Muscle layer of duodenum (tissue), 2 donors: Measurements from ENCODE around the gene ALG14.
"Not testable (repeated sequence)": the region's sequence is repeated elsewhere in the genome, so short reads cannot be mapped to it uniquely, and the experiment has no call there.

Experiments
- H3K27ac ChIP-seq: one replicate; pipeline ENCODE4 v1.7.0; 2013; ENCODE audit warnings: mild to moderate bottlenecking, low read length
- H3K27me3 ChIP-seq: one replicate; pipeline ENCODE4 v1.7.0; 2013; ENCODE audit warnings: low read depth, mild to moderate bottlenecking, control low read depth, low read length
- H3K36me3 ChIP-seq, 2 donors: one replicate each; pipeline ENCODE4 v1.7.0; 2013; ENCODE audit warnings: low read length in 2 of 2, control low read depth in 1 of 2, mild to moderate bottlenecking in 1 of 2; ENCODE audit not compliant: insufficient read depth in 2 of 2, control insufficient read depth in 1 of 2
- H3K4me1 ChIP-seq, 2 donors: one replicate each; pipeline ENCODE4 v1.7.0; 2013; ENCODE audit warnings: low read length in 2 of 2, mild to moderate bottlenecking in 2 of 2, control low read depth in 1 of 2, moderate library complexity in 1 of 2; ENCODE audit not compliant: insufficient read depth in 2 of 2, control insufficient read depth in 1 of 2
- H3K4me3 ChIP-seq, 2 donors: one replicate each; pipeline ENCODE4 v1.7.0; 2013; ENCODE audit warnings: low read length in 2 of 2, low read depth in 1 of 2, mild to moderate bottlenecking in 1 of 2
- H3K9me3 ChIP-seq, 2 donors: one replicate each; pipeline ENCODE4 v1.7.0; 2013; ENCODE audit warnings: low read length in 2 of 2, control low read depth in 1 of 2, mild to moderate bottlenecking in 1 of 2; ENCODE audit not compliant: control insufficient read depth in 1 of 2
- donor health status: healthy.

The ALG14 gene

DNA sequence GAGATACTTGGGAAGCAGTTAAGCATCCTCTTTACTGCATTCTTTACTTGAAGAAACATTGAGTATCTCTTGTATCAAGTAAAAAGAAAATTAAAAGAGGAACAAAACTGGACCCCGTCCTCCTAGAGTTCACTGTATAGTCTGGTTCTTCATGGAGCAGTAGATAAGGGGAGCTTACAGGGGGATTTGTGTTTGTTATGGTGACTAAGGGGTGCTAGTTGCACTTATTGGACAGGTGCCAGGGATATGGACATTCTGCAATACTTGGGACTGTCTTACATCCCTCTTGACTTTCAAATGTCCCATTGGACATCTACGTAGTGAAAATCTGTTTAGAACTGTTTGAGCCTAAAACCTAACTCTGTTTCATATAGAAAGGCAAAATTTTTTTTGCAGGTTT lies 67.2 kb downstream of the ALG14 start:
- peaks cover 6 to 16% of the 10 kb centered on the region in 2 donors for H3K4me1 ChIP-seq
- no peak overlapping the region for H3K4me3 ChIP-seq
- no peaks in the 10 kb centered on the region for H3K9me3 ChIP-seq
- no peaks in the 10 kb centered on the region for H3K27me3 ChIP-seq
- H3K36me3 ChIP-seq = no peaks in the 10 kb centered on the region
- no peak overlapping the region for H3K27ac ChIP-seq

GRCh38 chr1:95004013-95004412 lies 68.7 kb downstream of the ALG14 start:
- H3K27ac ChIP-seq = no peak overlapping the region
- no peaks in the 10 kb centered on the region for H3K9me3 ChIP-seq
- H3K4me3 ChIP-seq = no peak overlapping the region
- H3K4me1 ChIP-seq = peaks cover 6 to 16% of the 10 kb centered on the region in 2 donors
- no peaks in the 10 kb centered on the region for H3K36me3 ChIP-seq
- no peaks in the 10 kb centered on the region for H3K27me3 ChIP-seq

DNA sequence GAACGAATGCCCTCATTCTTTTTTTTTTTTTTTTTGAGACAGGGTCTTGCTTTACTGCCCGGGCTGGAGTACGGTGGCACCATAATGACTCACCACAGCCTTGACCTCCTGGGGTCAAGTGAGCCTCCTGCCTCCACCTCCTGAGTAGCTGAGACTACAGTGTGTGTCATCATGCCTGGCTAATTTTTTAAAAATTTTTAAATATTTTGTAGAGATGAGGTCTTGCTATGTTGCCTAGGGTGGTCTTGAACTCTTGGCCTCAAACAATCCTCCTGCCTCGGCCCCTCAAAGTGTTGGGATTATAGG lies 69.4 kb downstream of the ALG14 start:
- Histone ChIP-seq H3K27me3 (no peaks in the 10 kb centered on the region), H3K9me3 (no peaks in the 10 kb centered on the region), H3K4me3 (no peak overlapping the region), H3K36me3 (no peaks in the 10 kb centered on the region), H3K27ac (no peak overlapping the region), H3K4me1 (peaks cover 6 to 16% of the 10 kb centered on the region in 2 donors)

- H3K4me1 ChIP-seq = peaks cover 6 to 16% of the 10 kb centered on the region in 2 donors
- peak overlapping the region; percentile 72 for H3K27ac ChIP-seq
- no peaks in the 10 kb centered on the region for H3K9me3 ChIP-seq
- no peaks in the 10 kb centered on the region for H3K36me3 ChIP-seq
- H3K4me3 ChIP-seq = no peak overlapping the region
- no peaks in the 10 kb centered on the region for H3K27me3 ChIP-seq
These were observed 70.0 kb downstream of the ALG14 start for GRCh38 chr1:95002540-95003432.

- Histone ChIP-seq H3K4me1 (peaks cover 6 to 16% of the 10 kb centered on the region in 2 donors), H3K27me3 (no peaks in the 10 kb centered on the region), H3K27ac (peak overlapping the region; percentile 72), H3K4me3 (no peak overlapping the region), H3K9me3 (no peaks in the 10 kb centered on the region), H3K36me3 (no peaks in the 10 kb centered on the region)
These were observed 70.6 kb downstream of the ALG14 start for GRCh38 chr1:95002164-95002539.

DNA sequence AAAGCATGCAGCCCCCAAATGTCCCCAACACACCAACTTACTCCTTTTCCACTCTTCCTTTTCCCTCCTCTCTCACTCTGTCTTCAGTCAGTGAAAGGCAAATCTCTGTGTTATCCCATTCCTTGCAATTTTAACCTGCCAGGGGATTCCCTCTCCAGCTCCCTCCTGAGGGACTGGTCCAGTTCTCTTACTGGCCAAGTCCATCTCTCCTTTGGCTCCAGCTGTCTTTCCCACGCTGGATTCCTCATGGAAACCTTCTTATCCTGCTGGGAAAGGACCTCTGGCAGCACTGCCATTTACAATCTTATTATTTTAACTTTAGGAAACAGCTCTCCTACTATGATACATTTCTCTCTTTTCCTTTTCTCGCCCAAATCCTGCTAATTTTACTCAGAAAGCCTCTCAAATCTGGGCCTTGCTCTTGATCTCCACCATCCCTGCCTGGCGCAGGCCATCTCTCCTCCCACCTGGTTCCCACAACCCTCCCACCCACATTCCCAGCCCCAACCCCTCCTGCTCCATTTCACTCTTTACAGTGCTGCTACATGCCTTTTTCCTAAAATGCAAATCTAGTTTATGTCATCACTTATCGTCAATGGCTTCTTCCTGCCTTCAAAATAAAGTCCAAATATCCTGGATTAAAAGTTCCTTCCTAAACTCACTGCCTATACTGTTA lies 73.2 kb downstream of the ALG14 start:
- Histone ChIP-seq H3K27me3 (no peaks in the 10 kb centered on the region), H3K27ac (no peak overlapping the region), H3K9me3 (no peaks in the 10 kb centered on the region), H3K4me3 (no peak overlapping the region), H3K36me3 (no peaks in the 10 kb centered on the region), H3K4me1 (peaks cover 6 to 16% of the 10 kb centered on the region in 2 donors)

DNA sequence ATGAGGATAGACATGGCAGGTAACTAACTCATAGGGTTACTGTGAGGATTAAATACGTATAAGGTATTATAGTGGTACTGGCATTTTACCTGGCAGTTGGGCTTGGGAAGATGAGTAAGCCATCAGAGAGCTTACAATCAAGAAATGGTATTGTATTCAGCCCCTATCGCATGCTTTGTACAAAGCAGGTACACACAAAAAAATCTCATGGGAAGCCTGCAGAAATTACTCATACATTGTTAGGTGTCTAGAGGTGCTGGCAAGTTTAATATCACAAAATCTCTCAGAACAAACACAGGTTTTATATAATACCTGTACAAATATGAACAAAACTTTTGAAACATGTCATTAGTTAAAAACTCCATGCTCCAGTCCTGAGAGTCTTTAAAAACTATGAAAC lies 74.0 kb downstream of the ALG14 start:
- Histone ChIP-seq H3K4me3 (no peak overlapping the region), H3K27ac (no peak overlapping the region), H3K4me1 (peaks cover 6 to 16% of the 10 kb centered on the region in 2 donors), H3K27me3 (no peaks in the 10 kb centered on the region), H3K9me3 (no peaks in the 10 kb centered on the region), H3K36me3 (no peaks in the 10 kb centered on the region)

- Histone ChIP-seq H3K4me1 (peaks cover 6 to 14% of the 10 kb centered on the region in 2 donors), H3K4me3 (no peak overlapping the region), H3K27me3 (no peaks in the 10 kb centered on the region), H3K9me3 (no peaks in the 10 kb centered on the region), H3K36me3 (no peaks in the 10 kb centered on the region), H3K27ac (no peak overlapping the region)
These were observed 74.6 kb downstream of the ALG14 start for GRCh38 chr1:94998114-94998513.

DNA sequence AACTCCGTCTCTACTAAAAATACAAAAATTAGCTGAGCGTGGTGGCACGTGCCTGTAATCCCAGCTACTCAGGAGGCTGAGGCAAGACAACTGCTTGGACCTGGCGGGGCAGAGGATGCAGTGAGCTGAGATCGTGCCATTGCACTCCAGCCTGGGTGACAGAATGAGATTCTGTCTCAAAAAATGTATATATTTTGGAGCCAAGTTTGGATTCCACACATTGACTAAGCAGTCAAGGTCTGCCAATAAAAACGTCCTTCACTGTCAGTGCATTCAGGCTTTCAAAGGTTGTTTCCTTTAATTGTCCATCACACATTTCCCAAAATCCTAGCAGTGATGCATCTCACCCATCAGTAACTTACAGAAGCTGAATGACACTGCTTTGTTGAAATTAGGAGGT lies 77.2 kb downstream of the ALG14 start:
- not testable (repeated sequence) for H3K9me3 ChIP-seq, H3K27me3 ChIP-seq, H3K4me3 ChIP-seq, H3K36me3 ChIP-seq, H3K27ac ChIP-seq, H3K4me1 ChIP-seq

GRCh38 chr1:94994805-94995204 lies 77.9 kb downstream of the ALG14 start:
- Histone ChIP-seq H3K9me3 (no peaks in the 10 kb centered on the region), H3K4me3 (no peak overlapping the region), H3K4me1 (no peaks in the 10 kb centered on the region), H3K27me3 (no peaks in the 10 kb centered on the region), H3K27ac (no peak overlapping the region), H3K36me3 (no peaks in the 10 kb centered on the region)

DNA sequence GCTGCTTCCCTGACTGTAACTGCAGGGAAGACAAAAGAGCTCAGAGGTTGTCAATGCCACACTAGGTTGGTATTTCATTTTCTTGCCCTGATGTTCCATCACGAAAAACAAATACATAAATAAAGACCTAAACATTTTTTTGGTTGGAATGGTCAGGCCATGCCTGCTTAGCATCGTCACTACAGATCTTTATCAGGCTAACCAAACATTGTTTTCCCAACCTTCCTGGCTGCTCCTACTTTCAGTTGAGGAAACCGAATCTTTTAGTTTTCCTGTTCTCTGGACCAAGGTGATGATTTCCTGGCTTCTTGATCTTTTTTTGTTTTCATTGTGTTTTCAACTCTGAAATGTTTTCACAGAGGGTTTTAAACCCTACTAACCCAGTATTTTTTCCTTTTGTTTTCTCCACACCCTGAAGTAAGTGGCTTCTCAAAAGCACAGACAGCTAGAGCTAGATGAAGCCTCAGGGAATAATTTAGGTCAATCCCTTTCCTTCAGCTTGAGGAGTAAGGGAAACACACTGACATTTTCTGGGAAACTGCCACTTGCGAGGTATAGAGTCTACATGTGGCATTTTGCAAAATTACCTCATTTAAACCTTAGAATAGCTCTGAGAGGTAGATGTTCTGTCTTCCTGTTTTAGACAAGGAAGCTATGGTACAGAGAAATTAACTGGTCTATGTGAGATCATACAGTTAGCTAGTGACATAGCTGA lies 78.7 kb downstream of the ALG14 start:
- Histone ChIP-seq H3K36me3 (no peaks in the 10 kb centered on the region), H3K4me3 (no peak overlapping the region), H3K9me3 (no peaks in the 10 kb centered on the region), H3K27me3 (no peaks in the 10 kb centered on the region), H3K4me1 (no peaks in the 10 kb centered on the region), H3K27ac (no peak overlapping the region)
